ENCODE data around the gene FSTL4. TPM values are rescaled to one million over a fixed set of nuclear protein-coding genes. Genes with fewer than 3 reads are reported as not detected.

Gene FSTL4
- total RNA-seq, 6 donors from 2014 or later, result 0.49 to 4.6 (median 1.1) TPM

GRCh38 chr5:133277744-133278143 lies 334.6 kb downstream of the FSTL4 start:
- no peak overlapping the region for H3K27ac ChIP-seq
- no peak for DNase-seq
- H3K9me3 ChIP-seq, result no peaks in the 10 kb centered on the region
- no peaks in the 10 kb centered on the region for H3K4me1 ChIP-seq
- H3K27me3 ChIP-seq, result no peaks in the 10 kb centered on the region
- no peak for ATAC-seq (ENCODE audit: low FRiP score in 2 of 2)
- WGBS, 2 donors, result 79 to 86% methylated on average over 7 to 8 of the region's 8 CpGs
- H3K4me3 ChIP-seq, result no peak overlapping the region
- H3K36me3 ChIP-seq, result no peaks in the 10 kb centered on the region
- TF ChIP-seq POLR2A (IDR thresholded peaks at IDR 0.05) (no peak), EP300 (IDR thresholded peaks at IDR 0.05) (no peak), POLR2AphosphoS5 (IDR thresholded peaks at IDR 0.05) (no peak)
- TF ChIP-seq, protein P1, sequence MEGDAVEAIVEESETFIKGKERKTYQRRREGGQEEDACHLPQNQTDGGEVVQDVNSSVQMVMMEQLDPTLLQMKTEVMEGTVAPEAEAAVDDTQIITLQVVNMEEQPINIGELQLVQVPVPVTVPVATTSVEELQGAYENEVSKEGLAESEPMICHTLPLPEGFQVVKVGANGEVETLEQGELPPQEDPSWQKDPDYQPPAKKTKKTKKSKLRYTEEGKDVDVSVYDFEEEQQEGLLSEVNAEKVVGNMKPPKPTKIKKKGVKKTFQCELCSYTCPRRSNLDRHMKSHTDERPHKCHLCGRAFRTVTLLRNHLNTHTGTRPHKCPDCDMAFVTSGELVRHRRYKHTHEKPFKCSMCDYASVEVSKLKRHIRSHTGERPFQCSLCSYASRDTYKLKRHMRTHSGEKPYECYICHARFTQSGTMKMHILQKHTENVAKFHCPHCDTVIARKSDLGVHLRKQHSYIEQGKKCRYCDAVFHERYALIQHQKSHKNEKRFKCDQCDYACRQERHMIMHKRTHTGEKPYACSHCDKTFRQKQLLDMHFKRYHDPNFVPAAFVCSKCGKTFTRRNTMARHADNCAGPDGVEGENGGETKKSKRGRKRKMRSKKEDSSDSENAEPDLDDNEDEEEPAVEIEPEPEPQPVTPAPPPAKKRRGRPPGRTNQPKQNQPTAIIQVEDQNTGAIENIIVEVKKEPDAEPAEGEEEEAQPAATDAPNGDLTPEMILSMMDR (IDR thresholded peaks at IDR 0.05), result no peak

DNA sequence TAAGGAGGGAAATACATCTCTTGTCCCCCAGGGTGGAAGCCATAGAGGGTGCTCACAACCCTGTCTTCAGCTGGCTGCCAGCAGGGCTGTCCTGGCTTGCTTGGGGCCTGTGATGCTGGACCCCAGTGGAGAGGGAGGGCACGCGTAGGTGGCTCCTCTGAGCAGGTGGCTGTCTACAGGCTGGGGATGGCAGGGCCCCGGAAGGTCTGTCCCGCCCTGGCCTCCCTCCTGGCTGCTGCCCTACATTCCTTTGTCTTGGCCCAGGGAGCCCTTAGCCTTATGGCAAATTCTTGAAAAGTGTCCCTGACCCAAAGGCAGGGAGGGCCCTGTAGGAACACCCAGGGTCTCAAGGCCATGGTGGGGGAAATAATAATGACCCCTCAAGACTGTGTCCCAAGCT lies 336.2 kb downstream of the FSTL4 start:
- Histone ChIP-seq H3K27ac (no peak overlapping the region), H3K4me1 (peaks cover 0 to 4% (median 0%) of the 10 kb centered on the region in 4 donors), H3K27me3 (no peaks in the 10 kb centered on the region), H3K36me3 (no peaks in the 10 kb centered on the region), H3K4me3 (no peak overlapping the region), H3K9me3 (no peaks in the 10 kb centered on the region)
- 79 to 100% methylated on average over 2 to 4 of the region's 4 CpGs for WGBS, 2 donors
- ATAC-seq (ENCODE audit: low FRiP score in 2 of 2), result no peak
- no peak for DNase-seq
- TF ChIP-seq, protein P1 (IDR thresholded peaks at IDR 0.05), result no peak
- TF ChIP-seq POLR2A (IDR thresholded peaks at IDR 0.05), result no peak
- no peak for TF ChIP-seq POLR2AphosphoS5 (IDR thresholded peaks at IDR 0.05)
- no peak for TF ChIP-seq EP300 (IDR thresholded peaks at IDR 0.05)

DNA sequence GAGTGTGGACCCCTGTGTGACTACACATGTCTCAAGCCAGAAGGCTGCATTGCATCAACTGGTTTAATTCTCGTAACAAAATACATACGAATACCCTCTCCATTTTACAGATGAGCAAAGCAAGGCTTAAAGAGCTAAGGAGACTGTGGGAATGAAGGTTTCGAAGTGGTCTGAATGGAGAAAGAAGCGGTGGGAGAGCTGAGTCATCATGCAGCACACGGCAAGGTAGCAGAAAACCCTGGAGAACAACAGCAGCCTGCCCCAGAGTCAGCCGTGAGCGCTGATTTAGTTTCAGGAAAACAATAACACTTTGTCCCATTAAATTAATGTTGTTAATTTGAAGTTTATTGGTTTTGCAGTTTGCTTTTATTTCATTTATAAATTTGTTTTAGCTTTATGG lies 336.7 kb downstream of the FSTL4 start:
- Histone ChIP-seq H3K27ac (no peak overlapping the region), H3K4me3 (no peak overlapping the region), H3K9me3 (no peaks in the 10 kb centered on the region), H3K27me3 (no peaks in the 10 kb centered on the region), H3K4me1 (peaks cover 0 to 4% (median 0%) of the 10 kb centered on the region in 4 donors), H3K36me3 (no peaks in the 10 kb centered on the region)
- DNase-seq, result no peak
- WGBS, 2 donors, result 94 to 97% methylated on average over 7 of the region's 7 CpGs
- no peak for ATAC-seq (ENCODE audit: low FRiP score in 2 of 2)
- TF ChIP-seq, protein P1 (IDR thresholded peaks at IDR 0.05), result no peak
- TF ChIP-seq POLR2AphosphoS5 (IDR thresholded peaks at IDR 0.05), result no peak
- TF ChIP-seq EP300 (IDR thresholded peaks at IDR 0.05), result no peak
- no peak for TF ChIP-seq POLR2A (IDR thresholded peaks at IDR 0.05)

- no peak for ATAC-seq (ENCODE audit: low FRiP score in 2 of 2)
- no peak overlapping the region for H3K4me3 ChIP-seq
- DNase-seq, result no peak
These were observed 337.8 kb downstream of the FSTL4 start for GRCh38 chr5:133274597-133274935.

GRCh38 chr5:133273661-133274596 lies 338.4 kb downstream of the FSTL4 start:
- no peak overlapping the region for H3K4me3 ChIP-seq
- ATAC-seq (ENCODE audit: low FRiP score in 2 of 2), result peak; percentile 9 to 74
- DNase-seq, result no peak
- peaks cover 0 to 4% (median 0%) of the 10 kb centered on the region in 4 donors for H3K4me1 ChIP-seq
- H3K27me3 ChIP-seq, result no peaks in the 10 kb centered on the region
- 83 to 90% methylated on average over 5 to 8 of the region's 8 CpGs for WGBS, 2 donors
- H3K27ac ChIP-seq, result no peak overlapping the region
- H3K9me3 ChIP-seq, result no peaks in the 10 kb centered on the region
- no peaks in the 10 kb centered on the region for H3K36me3 ChIP-seq
- TF ChIP-seq POLR2A (IDR thresholded peaks at IDR 0.05) (no peak), EP300 (IDR thresholded peaks at IDR 0.05) (no peak), POLR2AphosphoS5 (IDR thresholded peaks at IDR 0.05) (no peak)
- TF ChIP-seq, protein P1 (IDR thresholded peaks at IDR 0.05), result no peak

More at GRCh38 chr5:133274597-133274935, 337.8 kb downstream of the FSTL4 start:
- Histone ChIP-seq H3K27ac (no peak overlapping the region), H3K9me3 (no peaks in the 10 kb centered on the region), H3K27me3 (no peaks in the 10 kb centered on the region), H3K36me3 (no peaks in the 10 kb centered on the region), H3K4me1 (peaks cover 0 to 4% (median 0%) of the 10 kb centered on the region in 4 donors)
- no peak for TF ChIP-seq POLR2AphosphoS5 (IDR thresholded peaks at IDR 0.05)
- WGBS, 2 donors, result 73 to 74% methylated on average over 5 of the region's 5 CpGs

Data from upper lobe of left lung (tissue), 6 donors.